ENCODE results near the gene MLLT1. TPM values are rescaled to one million over a fixed set of nuclear protein-coding genes. Genes with fewer than 3 reads are reported as not detected.
A peak's percentile ranks its signal among the peaks of the same experiment; 100 is the strongest.

Gene MLLT1
- total and polyA plus RNA-seq, 2 donors: 7.5 to 46.6 TPM

DNA sequence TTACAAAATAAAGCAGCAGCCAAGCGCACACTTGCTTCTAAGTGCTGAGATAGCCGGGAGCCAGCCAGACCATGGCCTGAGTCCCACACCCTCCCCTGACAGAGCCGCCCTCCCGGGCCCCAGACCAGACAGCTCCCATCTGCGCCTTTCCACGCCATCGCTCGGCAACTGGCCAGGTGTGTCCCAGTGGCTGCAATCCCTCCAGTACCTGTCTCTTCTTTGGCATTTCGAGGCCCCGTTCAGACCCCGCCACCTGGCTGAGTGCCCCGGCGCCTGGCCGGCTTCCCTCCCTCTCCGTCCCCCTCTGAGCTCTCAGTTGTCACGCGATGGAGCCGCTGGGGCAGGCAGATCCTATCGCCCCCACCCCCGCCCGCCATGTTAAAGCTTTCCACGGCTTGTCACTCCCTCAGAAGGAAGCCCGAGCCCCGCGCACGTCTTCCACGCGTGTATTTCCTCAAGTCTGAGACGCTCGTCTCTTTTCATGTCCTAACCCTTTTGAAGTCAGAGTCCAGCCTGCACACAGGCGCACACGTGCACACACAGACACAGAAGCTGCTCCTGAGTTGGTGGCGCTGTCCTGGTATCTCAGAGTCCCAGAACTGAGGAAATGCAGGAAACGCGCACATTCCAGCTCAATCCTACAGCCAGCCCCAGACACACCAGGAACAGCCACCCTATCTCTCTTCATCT, 7.9 kb downstream of the MLLT1 start:
- H3K4me3 ChIP-seq (ENCODE audit: low read depth, low read length): no peak overlapping the region
- H3K36me3 ChIP-seq (ENCODE audit: insufficient read depth): no peaks in the 10 kb centered on the region
- 17% methylated on average over 35 of the region's 35 CpGs for WGBS

DNA sequence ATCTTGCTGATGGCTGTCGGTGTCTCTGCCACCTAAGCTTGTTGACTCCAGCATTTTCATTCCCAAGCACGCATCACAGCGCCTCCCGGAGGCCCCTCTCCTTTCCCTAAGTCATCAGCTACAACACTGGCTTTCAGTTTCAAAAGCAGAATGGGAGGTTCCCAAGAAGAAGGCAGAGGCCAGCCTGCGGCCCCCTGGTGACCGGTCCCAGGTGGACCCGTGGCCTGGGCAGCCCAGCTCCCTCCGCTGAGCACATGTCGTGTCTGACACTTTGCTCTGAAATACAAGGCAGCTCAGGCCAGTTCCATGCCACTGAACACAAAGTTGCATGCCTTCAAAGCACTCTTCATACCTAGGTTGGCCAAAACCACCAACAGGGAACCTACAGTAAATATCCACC, 8.5 kb downstream of the MLLT1 start:
- 36% methylated on average over 9 of the region's 9 CpGs for WGBS
- no peak for DNase-seq (ENCODE audit: extremely low spot score)
- H3K36me3 ChIP-seq (ENCODE audit: insufficient read depth): no peaks in the 10 kb centered on the region
- peak overlapping the region; percentile 25 for H3K27ac ChIP-seq (ENCODE audit: low read depth)
- no peak overlapping the region for H3K4me3 ChIP-seq (ENCODE audit: low read depth, low read length)
- H3K4me1 ChIP-seq (ENCODE audit: insufficient read depth): peaks cover 6% of the 10 kb centered on the region

More for the DNA sequence above, 7.9 kb downstream of the MLLT1 start:
- Histone ChIP-seq H3K27ac (ENCODE audit: low read depth) (peak overlapping the region; percentile 52), H3K4me1 (ENCODE audit: insufficient read depth) (peaks cover 6% of the 10 kb centered on the region)
- peak; percentile 72 for DNase-seq (ENCODE audit: extremely low spot score)

DNA sequence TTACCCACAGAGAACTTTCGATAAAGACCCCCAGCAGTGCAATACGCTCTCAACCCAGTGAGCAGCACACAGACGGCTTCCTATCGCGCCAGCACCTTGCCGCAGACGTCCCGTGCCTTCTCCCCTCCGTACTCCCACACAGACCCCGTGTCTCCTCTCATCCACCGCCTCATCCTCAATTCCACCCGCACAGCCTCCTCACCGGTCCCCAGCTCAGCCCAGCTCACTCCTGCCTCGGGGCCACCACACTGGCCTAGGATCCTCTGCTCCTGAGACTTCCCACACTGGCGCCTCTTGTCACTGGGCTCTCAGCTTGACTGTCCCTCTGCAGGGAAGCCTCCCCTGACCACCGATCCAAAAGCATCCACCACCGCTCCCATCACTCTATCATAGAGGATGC, 9.0 kb downstream of the MLLT1 start:
- H3K27ac ChIP-seq (ENCODE audit: low read depth): no peak overlapping the region
- DNase-seq (ENCODE audit: extremely low spot score): no peak
- H3K4me1 ChIP-seq (ENCODE audit: insufficient read depth): peaks cover 4% of the 10 kb centered on the region
- no peak overlapping the region for H3K4me3 ChIP-seq (ENCODE audit: low read depth, low read length)
- 83% methylated on average over 17 of the region's 17 CpGs for WGBS
- H3K36me3 ChIP-seq (ENCODE audit: insufficient read depth): no peaks in the 10 kb centered on the region

DNA sequence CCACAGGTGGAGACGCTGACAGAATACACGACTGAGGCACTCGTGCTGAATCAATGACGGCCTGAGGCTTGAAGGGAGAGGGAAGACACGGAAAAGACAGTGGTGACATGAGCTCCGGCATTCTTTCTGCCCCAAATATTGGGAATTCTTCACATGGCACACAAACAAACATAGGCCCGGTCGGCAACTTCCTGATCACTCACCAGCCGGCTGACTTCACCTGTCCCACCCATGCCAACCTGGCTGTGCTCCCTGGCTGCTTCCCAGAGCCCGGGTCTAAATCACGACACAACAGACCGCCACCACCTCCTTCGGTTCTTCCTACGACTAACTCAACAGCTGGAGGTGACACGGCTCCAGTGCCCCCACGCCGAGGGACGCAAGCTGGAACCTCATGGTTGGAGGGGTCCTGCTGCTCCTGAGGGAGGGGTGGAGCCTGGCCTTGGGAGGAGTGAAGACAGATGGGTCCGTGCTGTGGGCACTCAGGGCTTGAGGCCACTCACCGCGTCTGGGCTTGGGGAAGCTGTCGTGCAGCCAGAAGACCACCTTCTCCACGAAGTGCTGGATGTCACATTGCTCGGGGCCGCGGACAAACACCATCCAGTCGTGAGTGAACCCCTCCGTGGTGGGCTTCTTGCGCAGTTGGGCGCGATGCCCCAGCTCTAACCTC, 9.6 kb downstream of the MLLT1 start:
- no peak for DNase-seq (ENCODE audit: extremely low spot score)
- H3K36me3 ChIP-seq (ENCODE audit: insufficient read depth): no peaks in the 10 kb centered on the region
- H3K4me1 ChIP-seq (ENCODE audit: insufficient read depth): peaks cover 4% of the 10 kb centered on the region
- peak overlapping the region; percentile 2 for H3K27ac ChIP-seq (ENCODE audit: low read depth)
- H3K4me3 ChIP-seq (ENCODE audit: low read depth, low read length): no peak overlapping the region
- WGBS: 88% methylated on average over 31 of the region's 31 CpGs

DNA sequence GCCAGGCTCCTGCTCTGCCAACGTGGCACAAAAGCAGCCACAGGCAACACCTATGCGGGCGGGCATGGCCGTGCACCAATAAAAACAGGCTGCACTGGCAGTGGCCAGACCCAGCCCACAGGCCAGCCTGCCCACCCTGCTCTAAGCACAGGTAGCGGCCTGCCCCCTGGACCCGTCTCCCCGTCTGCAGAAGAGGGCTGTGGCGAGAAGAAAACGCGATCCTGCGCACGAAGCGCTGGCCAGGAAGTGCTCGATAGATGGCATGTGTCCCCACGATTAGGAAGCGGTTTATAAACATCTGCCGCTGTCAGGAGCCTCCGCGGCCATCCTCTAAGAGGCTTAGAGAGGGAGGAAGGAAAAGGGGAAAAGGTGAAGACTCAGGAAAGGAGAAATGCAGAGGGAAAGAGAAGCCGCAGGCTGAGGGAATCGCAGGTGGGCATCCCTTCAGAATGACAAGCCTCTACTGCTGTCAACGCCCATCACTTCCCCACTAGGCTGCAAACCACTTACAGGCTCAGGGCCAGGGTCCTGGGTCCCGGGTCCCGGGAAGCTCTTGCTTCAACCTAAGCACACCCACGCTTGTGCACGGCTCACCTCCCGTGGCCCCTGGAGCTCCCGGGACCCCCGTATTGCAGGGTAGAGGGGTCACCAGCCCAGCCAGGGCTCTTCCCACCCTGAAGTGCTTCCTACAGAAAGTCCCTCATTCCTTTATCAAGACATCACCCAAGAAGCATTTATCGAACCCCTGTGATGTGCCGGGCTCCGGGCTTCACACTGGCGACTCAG, 10.5 kb downstream of the MLLT1 start:
- WGBS: 85% methylated on average over 33 of the region's 33 CpGs
- DNase-seq (ENCODE audit: extremely low spot score): no peak
- Histone ChIP-seq H3K27ac (ENCODE audit: low read depth) (no peak overlapping the region), H3K36me3 (ENCODE audit: insufficient read depth) (no peaks in the 10 kb centered on the region), H3K4me3 (ENCODE audit: low read depth, low read length) (no peak overlapping the region), H3K4me1 (ENCODE audit: insufficient read depth) (peaks cover 3% of the 10 kb centered on the region)

DNA sequence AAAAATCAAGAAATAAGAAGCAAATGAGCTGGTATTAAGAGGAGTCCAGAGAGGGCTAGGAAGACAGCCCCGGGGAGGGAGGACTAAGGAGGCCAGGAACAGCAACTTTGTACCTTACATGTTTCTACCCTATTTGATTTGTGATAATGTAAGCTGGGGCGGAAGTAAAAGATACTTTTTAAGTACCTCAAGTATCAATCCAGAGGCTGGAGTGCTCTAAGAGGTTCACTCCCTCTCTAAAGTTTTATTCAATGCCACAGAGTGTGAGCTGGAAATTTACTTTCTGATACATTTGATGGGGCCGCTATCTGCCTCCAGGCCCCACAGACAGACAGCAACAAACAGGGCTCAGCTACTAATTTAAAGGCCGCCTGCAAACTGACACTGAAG, 11.4 kb downstream of the MLLT1 start:
- Histone ChIP-seq H3K4me3 (ENCODE audit: low read depth, low read length) (no peak overlapping the region), H3K27ac (ENCODE audit: low read depth) (no peak overlapping the region), H3K4me1 (ENCODE audit: insufficient read depth) (peaks cover 2% of the 10 kb centered on the region), H3K36me3 (ENCODE audit: insufficient read depth) (no peaks in the 10 kb centered on the region)
- WGBS: 93% methylated on average over 4 of the region's 4 CpGs
- DNase-seq (ENCODE audit: extremely low spot score): no peak

DNA sequence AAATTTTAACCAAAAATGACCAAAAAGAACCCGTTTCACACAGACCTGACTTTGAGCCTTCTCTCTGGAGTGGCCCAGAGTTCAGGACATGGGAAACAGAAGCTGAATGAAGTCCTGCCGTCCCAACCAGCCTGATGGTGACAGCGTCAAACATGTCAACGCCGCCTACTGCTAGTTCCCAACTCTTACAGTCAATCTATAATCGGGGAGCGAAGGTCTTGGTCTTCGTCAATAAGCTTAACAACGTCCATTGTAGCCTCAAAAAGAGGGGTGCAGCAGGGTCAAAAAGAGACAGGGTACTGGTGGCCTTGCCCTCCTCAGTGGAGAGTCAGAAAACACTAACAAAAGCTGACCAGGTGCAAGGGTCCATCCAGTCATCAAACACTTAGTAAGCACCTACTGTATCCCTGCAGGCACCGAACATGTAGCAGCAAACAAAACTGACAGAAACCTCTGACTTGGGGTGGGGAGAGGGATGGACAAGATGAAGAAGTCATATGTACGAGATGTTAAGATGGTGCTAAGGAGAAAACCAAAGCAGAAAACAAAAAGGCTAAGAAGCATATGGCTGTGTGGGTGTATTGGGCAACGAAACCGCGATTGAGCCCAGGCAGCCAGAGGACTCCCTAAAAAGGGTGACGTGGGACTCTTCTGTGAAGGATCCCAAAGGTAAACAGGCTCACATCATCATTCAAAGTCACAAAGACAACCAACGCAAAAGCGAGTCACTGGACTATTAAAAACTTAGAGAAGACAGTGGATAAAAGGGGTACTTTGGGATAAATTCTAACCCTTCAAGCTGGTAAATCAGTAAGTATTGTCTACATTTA, 12.0 kb downstream of the MLLT1 start:
- peaks cover 2% of the 10 kb centered on the region for H3K4me1 ChIP-seq (ENCODE audit: insufficient read depth)
- H3K4me3 ChIP-seq (ENCODE audit: low read depth, low read length): no peak overlapping the region
- no peaks in the 10 kb centered on the region for H3K36me3 ChIP-seq (ENCODE audit: insufficient read depth)
- no peak overlapping the region for H3K27ac ChIP-seq (ENCODE audit: low read depth)
- 87% methylated on average over 17 of the region's 17 CpGs for WGBS
- no peak for DNase-seq (ENCODE audit: extremely low spot score)

DNA sequence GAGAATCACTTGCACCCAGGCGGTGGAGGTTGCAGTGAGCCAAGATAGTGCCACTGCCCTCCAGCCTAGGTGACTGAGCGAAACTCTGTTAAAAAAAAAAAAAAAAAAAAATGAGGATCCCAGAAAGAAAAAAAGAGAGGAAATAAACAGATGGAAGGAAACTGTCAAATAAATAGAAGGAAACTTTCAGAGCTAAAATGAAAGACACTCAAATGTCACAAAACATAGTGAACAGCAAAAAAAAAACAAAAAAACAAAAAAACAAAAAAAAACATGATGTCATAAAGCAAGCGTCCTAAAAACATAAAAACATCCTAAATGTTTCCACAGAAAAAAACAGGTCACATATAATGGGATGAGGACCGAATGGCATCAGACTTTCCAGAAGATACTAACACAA, 15.0 kb downstream of the MLLT1 start:
- WGBS: 91% methylated on average over 4 of the region's 4 CpGs

DNA sequence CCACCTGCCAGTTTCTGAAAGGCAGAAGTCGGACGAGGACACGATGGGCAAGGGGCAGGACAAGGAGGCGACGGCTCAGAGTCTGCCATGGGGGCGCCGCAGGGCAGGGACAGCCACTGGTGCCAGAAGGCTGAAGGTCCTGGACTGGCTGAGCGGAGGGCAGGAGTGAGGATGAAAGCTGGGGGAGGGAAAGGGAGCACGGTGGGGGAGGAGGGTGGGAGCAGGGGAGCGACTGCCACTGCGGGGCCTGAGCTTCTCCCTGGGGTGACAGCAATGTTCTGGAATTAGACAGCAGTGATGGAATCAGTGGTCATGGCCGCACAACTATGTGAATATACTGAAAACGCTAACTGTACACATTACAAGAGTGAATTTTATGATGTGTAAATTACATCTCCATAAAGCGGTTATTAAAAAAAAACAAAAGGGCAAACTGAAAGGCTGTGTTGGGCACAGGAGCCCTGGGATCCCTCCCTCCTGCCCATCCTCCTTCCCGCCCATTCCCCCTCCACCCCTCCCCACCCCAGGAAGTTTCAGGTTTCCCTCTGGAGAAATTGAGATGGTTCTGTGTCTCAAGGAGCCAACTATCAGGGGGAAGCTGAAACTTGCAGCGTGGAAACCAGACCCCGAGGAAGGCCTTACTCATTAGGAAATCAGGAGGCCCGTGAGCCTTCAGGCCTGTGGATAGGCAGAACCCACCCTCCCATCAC, 15.9 kb downstream of the MLLT1 start:
- no peak for DNase-seq (ENCODE audit: extremely low spot score)
- H3K4me1 ChIP-seq (ENCODE audit: insufficient read depth): no peaks in the 10 kb centered on the region
- 61% methylated on average over 18 of the region's 18 CpGs for WGBS

More for the DNA sequence above, 15.0 kb downstream of the MLLT1 start:
- no peak overlapping the region for H3K27ac ChIP-seq (ENCODE audit: low read depth)
- DNase-seq (ENCODE audit: extremely low spot score): no peak
- no peak overlapping the region for H3K4me3 ChIP-seq (ENCODE audit: low read depth, low read length)
- no peaks in the 10 kb centered on the region for H3K4me1 ChIP-seq (ENCODE audit: insufficient read depth)
- H3K36me3 ChIP-seq (ENCODE audit: insufficient read depth): no peaks in the 10 kb centered on the region

DNA sequence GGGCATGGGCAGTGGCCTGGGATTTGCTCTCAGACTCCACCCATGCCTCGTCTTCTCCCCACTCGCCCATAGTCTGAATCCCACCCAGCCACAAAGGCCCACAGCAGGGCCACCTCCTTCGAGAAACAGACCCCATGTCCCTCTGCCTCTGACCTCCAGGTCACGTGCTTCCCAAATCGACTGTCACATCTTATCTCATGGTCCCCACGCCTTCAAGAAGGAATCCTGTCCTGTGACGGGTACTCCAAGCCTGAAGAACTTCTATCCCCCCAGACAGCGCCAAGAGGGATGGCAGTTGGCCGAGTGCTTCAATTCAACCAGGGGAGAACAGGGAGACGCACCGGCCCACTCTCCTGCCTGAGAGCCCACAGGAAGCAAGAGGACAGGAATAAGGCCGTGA, 16.5 kb downstream of the MLLT1 start:
- WGBS: 69% methylated on average over 12 of the region's 12 CpGs
- no peak overlapping the region for H3K4me3 ChIP-seq (ENCODE audit: low read depth, low read length)
- H3K27ac ChIP-seq (ENCODE audit: low read depth): no peak overlapping the region
- no peaks in the 10 kb centered on the region for H3K4me1 ChIP-seq (ENCODE audit: insufficient read depth)
- no peaks in the 10 kb centered on the region for H3K36me3 ChIP-seq (ENCODE audit: insufficient read depth)
- no peak for DNase-seq (ENCODE audit: extremely low spot score)

More for the DNA sequence above, 15.9 kb downstream of the MLLT1 start:
- Histone ChIP-seq H3K4me3 (ENCODE audit: low read depth, low read length) (no peak overlapping the region), H3K36me3 (ENCODE audit: insufficient read depth) (no peaks in the 10 kb centered on the region), H3K27ac (ENCODE audit: low read depth) (no peak overlapping the region)

DNA sequence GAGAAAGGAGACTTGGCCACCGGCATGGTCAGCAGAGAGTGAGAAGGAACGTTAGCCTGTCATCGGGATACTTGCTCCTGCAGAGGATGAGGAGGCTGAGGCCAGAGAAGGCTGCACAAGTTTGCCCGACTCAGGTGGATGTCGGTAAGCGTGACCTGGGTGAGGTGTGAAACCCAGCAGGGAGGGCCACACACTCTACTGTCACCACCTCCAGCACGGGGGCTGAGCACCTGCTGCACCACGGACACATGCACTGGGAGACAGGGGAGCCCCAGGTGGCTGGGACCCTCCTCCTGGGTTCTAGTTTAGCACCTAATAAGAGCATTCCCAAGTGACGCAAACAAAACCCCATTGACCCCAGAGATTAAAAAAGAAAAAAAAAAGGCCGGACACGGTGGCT, 17.3 kb downstream of the MLLT1 start:
- Histone ChIP-seq H3K27ac (ENCODE audit: low read depth) (no peak overlapping the region), H3K4me3 (ENCODE audit: low read depth, low read length) (no peak overlapping the region), H3K4me1 (ENCODE audit: insufficient read depth) (no peaks in the 10 kb centered on the region), H3K36me3 (ENCODE audit: insufficient read depth) (no peaks in the 10 kb centered on the region)
- 93% methylated on average over 11 of the region's 11 CpGs for WGBS
- DNase-seq (ENCODE audit: extremely low spot score): no peak

DNA sequence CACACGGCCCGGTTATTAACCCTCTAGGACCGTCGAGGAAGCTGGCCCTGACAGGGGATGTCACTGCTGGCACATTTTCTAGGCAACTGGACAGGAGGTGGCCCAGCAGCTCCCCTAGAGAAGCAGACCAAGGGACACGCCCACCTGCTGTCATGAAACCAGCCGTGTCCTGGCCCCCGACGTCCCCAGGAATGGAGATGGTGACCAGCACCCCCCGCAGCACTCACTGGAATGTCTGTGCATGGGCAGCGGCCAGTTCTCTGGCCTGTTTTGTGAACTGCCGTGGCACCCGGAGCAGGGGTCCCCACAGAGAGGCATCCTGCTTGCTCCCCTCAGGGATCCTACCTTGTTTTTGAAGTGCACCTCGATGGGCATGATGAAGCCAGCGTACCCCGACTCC, 17.9 kb downstream of the MLLT1 start:
- Histone ChIP-seq H3K27ac (ENCODE audit: low read depth) (no peak overlapping the region), H3K36me3 (ENCODE audit: insufficient read depth) (no peaks in the 10 kb centered on the region), H3K4me3 (ENCODE audit: low read depth, low read length) (no peak overlapping the region), H3K4me1 (ENCODE audit: insufficient read depth) (no peaks in the 10 kb centered on the region)
- no peak for DNase-seq (ENCODE audit: extremely low spot score)
- 69% methylated on average over 15 of the region's 15 CpGs for WGBS
